Large intestine (tissue), 3 donors: ENCODE results near the gene SMPD1. TPM values are rescaled to one million over a fixed set of nuclear protein-coding genes. Genes with fewer than 3 reads are reported as not detected.

Experiments
- DNase-seq, 2 donors: peaks; one replicate each; pipeline versions ENCODE4 v3.0.0 to v3.0.0-alpha.2; 2013
- H3K27ac ChIP-seq: one replicate; pipeline ENCODE4 v1.5.1; 2013; ENCODE audit warnings: low read length
- H3K27me3 ChIP-seq: 2 replicates; pipeline ENCODE4 v1.6.1; 2013; ENCODE audit warnings: low read length; ENCODE audit not compliant: control insufficient read depth, insufficient read depth
- H3K36me3 ChIP-seq: 2 replicates; pipeline ENCODE4 v1.6.1; 2013; ENCODE audit warnings: low read length; ENCODE audit not compliant: control insufficient read depth, insufficient read depth
- H3K4me1 ChIP-seq: one replicate; pipeline ENCODE4 v1.6.1; 2013; ENCODE audit warnings: low read length; ENCODE audit not compliant: control insufficient read depth, insufficient read depth
- H3K4me3 ChIP-seq: one replicate; pipeline ENCODE4 v1.5.1; 2013; ENCODE audit warnings: low read length
- H3K9me3 ChIP-seq: one replicate; pipeline ENCODE4 v1.6.1; 2013; ENCODE audit warnings: mild to moderate bottlenecking, low read depth, low read length, moderate library complexity; ENCODE audit not compliant: control insufficient read depth
- WGBS: methylation state at CpG from one replicate; pipeline ENCODE4 v1.1.5; 2013; ENCODE audit warnings: low lambda C conversion rate; ENCODE audit not compliant: insufficient coverage; 5-methylcytosine and 5-hydroxymethylcytosine counted together
- polyA plus RNA-seq: library from polyadenylated mRNA; unstranded; fragments of 120-200 nt; gene quantifications from one replicate; pipeline ENCODE4 v1.2.1, GENCODE V29; 2013

Gene SMPD1
- polyA plus RNA-seq, 1 donor = 31.8 TPM

DNA sequence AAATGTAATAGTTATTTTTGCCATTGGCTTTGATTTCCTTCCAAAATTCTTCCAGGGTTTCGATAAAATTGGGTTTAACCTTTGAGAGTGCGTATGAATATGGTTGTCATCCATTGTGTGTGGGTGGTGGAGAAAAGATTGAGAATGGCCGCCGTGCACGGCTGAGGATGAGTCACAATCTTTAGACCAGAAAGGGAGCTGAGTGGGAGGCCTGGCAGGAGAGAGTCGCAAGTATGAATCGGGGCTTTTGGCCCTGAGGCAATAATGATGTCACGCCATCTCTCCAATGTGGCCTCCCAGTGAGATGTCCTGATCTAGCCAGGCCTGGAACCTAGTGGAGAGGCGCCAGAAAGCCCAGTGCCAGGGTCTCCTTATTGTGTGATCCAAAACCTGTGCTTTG, 33.1 kb upstream of the SMPD1 start:
- H3K4me1 ChIP-seq = peaks cover 19% of the 10 kb centered on the region
- WGBS = no CpG with 5 or more reads among the region's 9 CpGs
- no peaks in the 10 kb centered on the region for H3K9me3 ChIP-seq
- H3K4me3 ChIP-seq = no peak overlapping the region
- no peak for DNase-seq
- no peak overlapping the region for H3K27ac ChIP-seq
- H3K36me3 ChIP-seq = no peaks in the 10 kb centered on the region
- no peaks in the 10 kb centered on the region for H3K27me3 ChIP-seq

DNA sequence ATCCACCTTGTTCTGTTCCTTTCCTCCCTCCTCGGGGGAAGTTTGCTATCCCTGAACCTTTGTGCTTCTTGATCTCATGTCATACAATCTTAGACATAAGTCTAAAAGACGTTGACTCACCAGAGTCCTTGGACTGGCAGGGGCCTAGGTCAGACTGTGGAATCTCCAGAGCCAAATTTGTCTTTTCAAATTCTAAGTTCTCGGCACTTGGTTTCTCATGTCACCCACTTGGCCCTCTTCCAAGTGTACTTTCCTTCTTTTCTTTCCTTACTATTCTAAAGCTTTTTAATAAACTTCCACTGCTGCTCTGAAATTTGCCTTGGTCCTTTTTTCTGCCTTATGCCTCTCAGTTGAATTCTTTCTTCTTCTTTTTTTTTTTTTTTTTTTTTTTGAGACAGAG, 30.1 kb upstream of the SMPD1 start:
- Histone ChIP-seq H3K4me3 (no peak overlapping the region), H3K36me3 (no peaks in the 10 kb centered on the region), H3K4me1 (peaks cover 1% of the 10 kb centered on the region), H3K9me3 (no peaks in the 10 kb centered on the region), H3K27ac (no peak overlapping the region), H3K27me3 (no peaks in the 10 kb centered on the region)
- WGBS = no CpG with 5 or more reads among the region's 3 CpGs
- DNase-seq = no peak

DNA sequence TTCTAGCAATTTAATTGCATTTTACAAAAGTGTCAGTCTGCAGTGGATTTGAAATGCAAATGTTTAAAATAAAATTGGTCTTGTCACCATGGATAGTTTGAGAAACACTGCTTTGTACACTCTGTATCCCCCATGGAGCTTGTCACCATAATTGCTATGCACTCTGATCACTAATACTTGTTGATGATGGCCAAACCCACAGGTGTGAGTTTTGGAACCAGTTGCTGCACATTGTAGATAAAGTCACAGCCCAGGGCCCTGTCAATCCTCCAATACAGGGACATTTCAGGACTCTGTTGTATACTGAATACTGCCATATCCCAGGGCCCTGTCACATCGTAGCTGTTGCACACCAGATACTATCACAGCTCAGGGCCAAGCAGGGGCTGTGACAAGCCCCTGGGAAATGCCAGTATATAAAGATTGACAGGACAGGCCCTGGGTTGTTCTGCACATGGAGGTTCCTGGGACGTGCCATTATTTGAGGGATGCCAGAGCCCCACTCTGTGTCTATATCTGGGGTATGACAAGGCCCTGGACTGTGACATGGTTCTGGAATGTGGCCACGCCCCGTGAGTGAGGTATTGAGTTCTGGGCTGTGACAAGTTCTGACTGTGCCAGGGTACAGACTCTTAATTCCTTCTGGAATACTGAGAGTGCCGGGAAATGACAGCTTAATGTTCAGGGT, 27.9 kb upstream of the SMPD1 start:
- no peak overlapping the region for H3K4me3 ChIP-seq
- H3K4me1 ChIP-seq = no peaks in the 10 kb centered on the region
- no peaks in the 10 kb centered on the region for H3K9me3 ChIP-seq
- no peak overlapping the region for H3K27ac ChIP-seq
- no peaks in the 10 kb centered on the region for H3K36me3 ChIP-seq
- WGBS = no CpG with 5 or more reads among the region's 5 CpGs
- no peak for DNase-seq
- H3K27me3 ChIP-seq = no peaks in the 10 kb centered on the region

DNA sequence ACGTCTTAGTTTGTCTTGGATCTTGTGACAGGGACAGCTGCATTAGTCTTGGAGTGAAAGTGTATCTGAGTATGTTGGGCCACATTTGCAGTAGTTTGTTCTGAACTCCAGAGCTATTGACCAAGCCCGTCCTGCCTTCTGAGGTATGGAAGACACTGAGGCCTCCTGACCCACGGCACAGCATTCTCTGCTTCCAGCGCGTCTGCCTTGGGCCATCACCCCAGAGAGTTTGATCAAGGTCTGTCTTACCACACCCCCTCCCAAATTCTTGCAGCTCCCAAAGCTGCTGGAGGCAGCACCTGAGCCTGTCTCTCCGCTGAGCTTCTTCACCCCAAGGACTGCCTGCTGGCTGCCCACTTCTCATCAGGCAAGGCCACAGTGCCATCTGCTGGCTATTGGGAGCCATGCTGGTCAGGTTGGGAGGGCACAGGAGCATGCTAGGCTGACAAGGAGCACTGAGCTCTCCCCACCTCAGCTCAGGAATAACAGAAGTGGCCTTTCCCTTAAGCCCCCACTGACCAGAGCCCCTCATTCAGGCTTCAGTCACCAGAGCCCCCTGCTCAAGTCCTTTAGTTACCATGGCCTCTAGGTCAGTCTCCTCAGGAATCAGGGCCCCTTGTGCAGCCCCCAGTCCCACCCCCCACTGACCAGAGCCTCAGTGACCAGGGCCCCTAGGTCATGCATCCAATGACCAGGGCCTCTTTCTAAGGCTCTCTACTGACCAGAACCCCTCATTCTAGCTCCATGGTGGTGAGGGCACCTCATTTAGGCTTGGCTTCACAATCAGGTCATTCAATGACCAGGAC, 27.2 kb upstream of the SMPD1 start:
- no CpG with 5 or more reads among the region's 6 CpGs for WGBS
- Histone ChIP-seq H3K36me3 (no peaks in the 10 kb centered on the region), H3K4me1 (no peaks in the 10 kb centered on the region), H3K4me3 (no peak overlapping the region), H3K27ac (no peak overlapping the region), H3K9me3 (no peaks in the 10 kb centered on the region), H3K27me3 (no peaks in the 10 kb centered on the region)
- DNase-seq = peak; percentile 58 to 74

DNA sequence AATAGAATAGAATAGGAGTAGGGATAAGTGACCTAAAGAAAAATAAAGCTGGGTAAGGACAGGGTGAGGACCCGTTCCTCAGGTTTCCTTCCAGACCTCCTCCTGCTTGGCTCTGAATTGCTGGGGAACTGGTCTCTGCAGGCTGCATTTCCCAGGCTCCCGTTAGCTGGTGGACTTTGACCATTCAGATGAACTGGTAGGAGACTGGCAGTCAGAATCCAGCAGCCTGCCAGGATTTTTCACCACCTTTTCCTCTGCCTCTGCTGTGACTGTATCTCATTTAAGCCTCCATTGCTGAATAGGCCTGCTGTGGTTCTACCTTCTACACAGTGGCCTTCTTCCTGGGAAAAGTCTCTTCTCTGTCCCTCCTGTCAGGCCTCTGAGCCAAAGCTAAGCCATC, 24.6 kb upstream of the SMPD1 start:
- DNase-seq = peak; percentile 51 to 70
- H3K9me3 ChIP-seq = no peaks in the 10 kb centered on the region
- WGBS = no CpG with 5 or more reads among the region's 2 CpGs
- no peak overlapping the region for H3K4me3 ChIP-seq
- H3K27ac ChIP-seq = no peak overlapping the region
- H3K27me3 ChIP-seq = no peaks in the 10 kb centered on the region
- H3K4me1 ChIP-seq = no peaks in the 10 kb centered on the region
- H3K36me3 ChIP-seq = no peaks in the 10 kb centered on the region

DNA sequence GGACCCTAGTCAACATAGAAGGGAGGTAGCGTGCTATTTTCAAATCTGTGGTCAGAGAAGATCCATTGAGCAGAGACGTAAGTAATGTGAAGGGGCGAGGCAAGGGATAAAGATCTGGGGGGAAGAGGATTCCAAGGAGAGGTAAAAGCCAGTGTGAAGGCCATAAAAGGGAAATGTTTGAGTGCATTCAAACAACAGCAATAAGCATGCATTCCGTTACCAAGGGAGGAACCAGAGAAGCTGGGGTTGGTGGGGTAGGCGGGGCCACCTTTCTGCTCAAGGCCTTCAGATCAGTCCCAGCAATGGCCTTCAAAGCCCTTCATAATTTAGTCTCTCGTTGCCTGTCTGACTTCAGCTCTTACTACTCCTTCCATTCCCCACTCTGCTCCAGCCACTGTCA, 18.4 kb upstream of the SMPD1 start:
- no peaks in the 10 kb centered on the region for H3K4me1 ChIP-seq
- no peak for DNase-seq
- no peaks in the 10 kb centered on the region for H3K27me3 ChIP-seq
- no peaks in the 10 kb centered on the region for H3K9me3 ChIP-seq
- H3K36me3 ChIP-seq = no peaks in the 10 kb centered on the region
- WGBS = 73% methylated on average over 3 of the region's 6 CpGs
- no peak overlapping the region for H3K4me3 ChIP-seq
- no peak overlapping the region for H3K27ac ChIP-seq

DNA sequence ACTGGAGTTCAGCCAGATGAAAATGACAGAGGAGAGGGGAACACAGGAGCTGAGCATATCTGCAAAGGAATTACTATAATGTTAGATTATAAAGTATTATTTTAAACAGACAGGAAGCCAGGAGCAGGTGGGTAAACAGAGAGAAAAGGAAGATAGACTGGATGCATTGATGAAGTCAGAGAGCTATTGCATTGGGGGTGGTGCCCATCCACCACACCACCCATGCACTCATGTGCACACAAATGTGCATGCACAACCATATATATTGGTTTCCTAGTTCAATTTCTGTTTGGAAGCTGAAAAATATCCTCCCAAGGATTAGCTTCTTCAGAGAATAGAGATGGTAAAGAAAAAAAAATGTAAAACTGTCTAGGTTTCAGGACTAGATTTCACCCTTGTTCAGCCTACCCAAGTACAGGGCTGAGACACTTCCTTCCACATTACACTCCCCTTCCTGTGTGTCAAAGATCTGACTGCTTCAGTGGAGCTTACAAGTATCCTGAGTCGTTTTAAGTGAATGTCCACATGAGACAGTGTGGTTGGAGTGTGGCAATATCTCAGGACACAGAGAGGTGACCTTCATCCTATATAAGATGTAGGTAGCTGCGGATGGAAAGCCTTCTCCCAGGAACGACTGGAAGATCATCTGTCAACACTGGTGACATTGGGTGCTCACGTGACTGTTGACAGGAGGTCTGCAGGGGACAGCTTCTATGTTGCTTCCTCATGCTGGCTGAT, 12.2 kb upstream of the SMPD1 start:
- WGBS = no CpG with 5 or more reads among the region's 4 CpGs
- Histone ChIP-seq H3K9me3 (no peaks in the 10 kb centered on the region), H3K4me1 (no peaks in the 10 kb centered on the region), H3K36me3 (no peaks in the 10 kb centered on the region), H3K27me3 (no peaks in the 10 kb centered on the region), H3K4me3 (no peak overlapping the region), H3K27ac (no peak overlapping the region)
- no peak for DNase-seq

DNA sequence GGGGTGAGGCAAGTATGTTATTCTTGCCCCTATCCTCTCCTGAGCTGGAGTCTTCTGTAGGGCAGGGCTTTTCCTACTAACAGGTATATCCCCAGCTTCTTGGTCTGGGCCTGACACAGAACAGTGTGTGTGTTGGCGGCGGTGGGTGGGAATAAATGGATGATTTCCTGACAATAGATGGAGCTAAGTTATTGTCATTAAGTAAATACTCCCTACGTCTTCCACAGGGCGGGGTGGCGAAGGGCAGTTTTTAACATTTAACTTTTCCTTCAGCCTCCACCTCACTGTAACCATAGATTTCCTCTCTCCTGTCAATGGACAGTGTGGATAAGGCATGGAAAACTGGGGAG, 11.7 kb upstream of the SMPD1 start:
- Histone ChIP-seq H3K36me3 (no peaks in the 10 kb centered on the region), H3K4me3 (no peak overlapping the region), H3K9me3 (no peaks in the 10 kb centered on the region), H3K27me3 (no peaks in the 10 kb centered on the region), H3K4me1 (no peaks in the 10 kb centered on the region), H3K27ac (no peak overlapping the region)
- no CpG with 5 or more reads among the region's 5 CpGs for WGBS
- DNase-seq = no peak

DNA sequence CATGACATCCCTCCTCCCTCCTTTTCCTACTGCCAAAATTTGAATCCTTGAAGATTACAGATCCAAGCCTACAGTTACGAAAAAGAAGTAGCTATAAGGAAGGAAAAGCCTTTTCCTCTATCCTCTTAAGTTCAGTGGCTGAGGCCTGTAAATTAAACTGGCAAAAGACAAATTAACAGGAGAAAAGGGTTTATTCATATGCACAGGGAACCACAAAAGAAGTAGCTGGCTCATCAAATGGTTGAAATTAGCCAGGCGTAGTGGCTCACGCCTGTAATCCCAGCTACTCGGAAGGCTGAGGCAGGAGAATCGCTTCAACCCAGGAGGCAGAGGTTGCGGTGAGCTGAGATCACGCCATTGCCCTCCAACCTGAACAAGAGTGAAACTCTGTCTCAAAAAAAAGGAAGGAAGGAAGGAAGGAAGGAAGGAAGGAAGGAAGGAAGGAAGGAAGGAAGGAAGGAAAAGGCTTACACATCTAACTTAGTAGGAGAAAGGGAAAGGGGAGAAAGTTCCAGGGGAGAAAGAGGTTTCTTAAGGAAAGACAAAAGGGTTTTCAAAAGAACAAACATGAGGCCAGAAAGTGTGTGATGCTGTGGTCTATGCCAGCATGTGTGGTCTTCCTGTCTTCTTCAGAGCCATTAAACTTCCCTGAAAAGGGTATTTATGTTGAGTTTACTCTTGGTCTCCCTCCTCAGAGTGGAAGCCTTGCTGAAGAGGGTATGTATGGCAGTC, 5.1 kb upstream of the SMPD1 start:
- Histone ChIP-seq H3K9me3 (no peaks in the 10 kb centered on the region), H3K36me3 (no peaks in the 10 kb centered on the region), H3K4me1 (peaks cover 21% of the 10 kb centered on the region), H3K27me3 (no peaks in the 10 kb centered on the region), H3K4me3 (no peak overlapping the region), H3K27ac (no peak overlapping the region)
- 96% methylated on average over 5 of the region's 7 CpGs for WGBS
- no peak for DNase-seq
